Transverse colon (tissue), 4 donors: ENCODE results near the gene SRPK3.

Experiments
- CTCF ChIP-seq, 5 experiments: fragments of 200-600 bp in 3 of 5; fragments of 450-650 bp in 2 of 5; sonication (generic) in 3 of 5; IDR thresholded peaks; 1 replicate in 2 of 5; 2 replicates in 3 of 5; pipeline ENCODE4 v1.5.1; 2016 to 2017; ENCODE audit warnings: antibody characterized with exemption in 5 of 5, inconsistent platforms in 3 of 5, mild to moderate bottlenecking in 2 of 5, moderate library complexity in 1 of 5
- EP300 ChIP-seq: sonication (generic); formaldehyde crosslinking; IDR thresholded peaks from one replicate; pipeline ENCODE4 v1.6.1; 2017; ENCODE audit warnings: antibody characterized with exemption, low read depth
- POLR2A ChIP-seq: fragments of 450-650 bp; IDR thresholded peaks from one replicate; pipeline ENCODE4 v1.6.1; 2016; ENCODE audit warnings: antibody characterized with exemption, mild to moderate bottlenecking, moderate library complexity
- POLR2AphosphoS5 ChIP-seq, 3 donors: sonication (generic); formaldehyde crosslinking; IDR thresholded peaks; one replicate each; pipeline ENCODE4 v1.6.1; 2016; ENCODE audit warnings: antibody characterized with exemption in 3 of 3

- no peak for TF ChIP-seq EP300
- TF ChIP-seq CTCF (IDR thresholded peaks at IDR 0.05), result no peak
- TF ChIP-seq POLR2AphosphoS5 (IDR thresholded peaks at IDR 0.05), result no peak
- TF ChIP-seq POLR2A, result no peak
Observed at GRCh38 chrX:153768311-153769157, 12.3 kb upstream of the SRPK3 start.
